ENCODE measurements around the gene IFRD1. TPM values are rescaled to one million over a fixed set of nuclear protein-coding genes. Genes with fewer than 3 reads are reported as not detected.

Gene IFRD1
- total and polyA plus RNA-seq, 2 experiments from 2014 or later, result 30.8 to 43.3 TPM

- DNase-seq (ENCODE audit: low read depth in 1 of 2, low spot score in 1 of 2), result no peak
- no peaks in the 10 kb centered on the region for H3K9me3 ChIP-seq (ENCODE audit: low read depth)
- no peaks in the 10 kb centered on the region for H3K36me3 ChIP-seq
- TF ChIP-seq, protein P1, sequence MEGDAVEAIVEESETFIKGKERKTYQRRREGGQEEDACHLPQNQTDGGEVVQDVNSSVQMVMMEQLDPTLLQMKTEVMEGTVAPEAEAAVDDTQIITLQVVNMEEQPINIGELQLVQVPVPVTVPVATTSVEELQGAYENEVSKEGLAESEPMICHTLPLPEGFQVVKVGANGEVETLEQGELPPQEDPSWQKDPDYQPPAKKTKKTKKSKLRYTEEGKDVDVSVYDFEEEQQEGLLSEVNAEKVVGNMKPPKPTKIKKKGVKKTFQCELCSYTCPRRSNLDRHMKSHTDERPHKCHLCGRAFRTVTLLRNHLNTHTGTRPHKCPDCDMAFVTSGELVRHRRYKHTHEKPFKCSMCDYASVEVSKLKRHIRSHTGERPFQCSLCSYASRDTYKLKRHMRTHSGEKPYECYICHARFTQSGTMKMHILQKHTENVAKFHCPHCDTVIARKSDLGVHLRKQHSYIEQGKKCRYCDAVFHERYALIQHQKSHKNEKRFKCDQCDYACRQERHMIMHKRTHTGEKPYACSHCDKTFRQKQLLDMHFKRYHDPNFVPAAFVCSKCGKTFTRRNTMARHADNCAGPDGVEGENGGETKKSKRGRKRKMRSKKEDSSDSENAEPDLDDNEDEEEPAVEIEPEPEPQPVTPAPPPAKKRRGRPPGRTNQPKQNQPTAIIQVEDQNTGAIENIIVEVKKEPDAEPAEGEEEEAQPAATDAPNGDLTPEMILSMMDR (IDR thresholded peaks at IDR 0.05; ENCODE audit: low read depth, low read length), result peak; percentile 8
- no peak overlapping the region for H3K27ac ChIP-seq
- no peaks in the 10 kb centered on the region for H3K27me3 ChIP-seq
- H3K4me3 ChIP-seq, result no peak overlapping the region
- H3K4me1 ChIP-seq (ENCODE audit: low read depth), result peaks cover 19% of the 10 kb centered on the region
Measured at GRCh38 chr7:112500619-112501018, 50.4 kb downstream of the IFRD1 start.

- Histone ChIP-seq H3K27ac (no peak overlapping the region), H3K36me3 (no peaks in the 10 kb centered on the region), H3K27me3 (no peaks in the 10 kb centered on the region), H3K9me3 (ENCODE audit: low read depth) (no peaks in the 10 kb centered on the region), H3K4me1 (ENCODE audit: low read depth) (peaks cover 19% of the 10 kb centered on the region), H3K4me3 (no peak overlapping the region)
- TF ChIP-seq, protein P1 (IDR thresholded peaks at IDR 0.05; ENCODE audit: low read depth, low read length), result no peak
- no peak for DNase-seq (ENCODE audit: low read depth in 1 of 2, low spot score in 1 of 2)
Measured at GRCh38 chr7:112501801-112502503, 51.7 kb downstream of the IFRD1 start.

GRCh38 chr7:112502700-112503099, 52.4 kb downstream of the IFRD1 start:
- Histone ChIP-seq H3K27me3 (no peaks in the 10 kb centered on the region), H3K9me3 (ENCODE audit: low read depth) (no peaks in the 10 kb centered on the region), H3K36me3 (no peaks in the 10 kb centered on the region), H3K4me3 (no peak overlapping the region), H3K27ac (no peak overlapping the region), H3K4me1 (ENCODE audit: low read depth) (peaks cover 17% of the 10 kb centered on the region)
- DNase-seq (ENCODE audit: low read depth in 1 of 2, low spot score in 1 of 2), result peak in 1 of 2 donors; percentile 20
- TF ChIP-seq, protein P1 (IDR thresholded peaks at IDR 0.05; ENCODE audit: low read depth, low read length), result no peak

DNA sequence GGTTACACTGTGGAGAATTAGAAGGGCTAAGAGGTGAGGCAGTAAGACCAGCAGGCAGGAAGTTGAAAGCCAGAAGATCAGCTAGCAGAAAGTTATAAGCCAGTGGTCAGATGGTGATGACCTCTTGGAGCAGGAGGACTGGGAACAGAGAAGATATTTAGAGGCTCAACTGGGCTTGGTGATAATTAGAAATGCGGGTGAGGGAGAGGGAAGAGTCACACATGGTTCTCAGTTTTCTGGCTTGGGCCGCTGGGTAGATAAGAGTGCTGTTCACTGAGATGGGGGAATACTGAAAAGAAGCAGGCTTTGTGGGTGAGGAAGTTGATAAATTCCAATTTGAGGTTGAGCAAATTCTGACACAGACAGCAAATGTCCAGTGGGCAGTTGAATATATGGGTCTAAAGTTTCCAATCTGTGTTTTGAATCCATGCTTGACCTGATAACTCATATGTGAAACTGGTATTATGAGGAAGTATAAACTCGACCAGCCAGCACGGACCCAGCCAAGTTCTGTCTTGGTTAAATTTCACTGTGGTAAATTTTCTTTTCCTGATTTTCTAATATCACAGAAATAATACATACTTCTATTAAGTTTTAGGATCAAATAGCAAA, 53.2 kb downstream of the IFRD1 start:
- Histone ChIP-seq H3K4me3 (no peak overlapping the region), H3K4me1 (ENCODE audit: low read depth) (peaks cover 14% of the 10 kb centered on the region), H3K9me3 (ENCODE audit: low read depth) (no peaks in the 10 kb centered on the region), H3K36me3 (no peaks in the 10 kb centered on the region), H3K27ac (no peak overlapping the region), H3K27me3 (no peaks in the 10 kb centered on the region)
- DNase-seq (ENCODE audit: low read depth in 1 of 2, low spot score in 1 of 2), result no peak
- TF ChIP-seq, protein P1 (IDR thresholded peaks at IDR 0.05; ENCODE audit: low read depth, low read length), result no peak

DNA sequence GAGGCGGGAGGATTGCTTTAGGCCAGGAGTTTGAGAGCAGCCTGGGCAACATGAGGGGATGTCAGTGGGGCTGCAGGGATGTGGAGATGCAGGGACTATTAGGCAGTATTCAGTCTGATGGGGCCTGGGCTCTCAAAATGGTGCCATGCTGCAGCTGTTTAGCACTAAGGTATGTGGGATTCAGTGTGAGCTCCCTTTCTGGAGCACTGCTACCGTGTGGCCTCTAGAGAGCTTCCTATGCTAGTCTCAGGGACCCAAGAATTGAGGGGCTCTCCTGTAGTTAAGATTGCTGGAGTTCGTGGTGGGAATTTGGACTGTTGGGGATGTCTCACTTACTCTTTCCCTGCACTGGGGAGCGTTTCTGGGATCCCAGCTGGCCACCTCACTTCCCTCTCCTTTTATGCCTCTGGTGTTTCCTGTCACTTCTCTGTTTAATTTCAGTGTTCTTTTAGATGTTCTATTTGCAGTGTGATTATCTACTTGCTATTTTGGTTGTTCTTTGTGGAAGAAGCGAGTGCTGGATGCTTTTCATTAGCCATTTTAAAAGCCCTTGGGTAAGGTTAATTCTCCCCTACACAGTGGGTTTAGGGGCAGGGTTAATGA, 53.9 kb downstream of the IFRD1 start:
- DNase-seq (ENCODE audit: low read depth in 1 of 2, low spot score in 1 of 2), result no peak
- Histone ChIP-seq H3K4me3 (no peak overlapping the region), H3K27ac (no peak overlapping the region), H3K4me1 (ENCODE audit: low read depth) (peaks cover 14% of the 10 kb centered on the region), H3K9me3 (ENCODE audit: low read depth) (no peaks in the 10 kb centered on the region), H3K27me3 (no peaks in the 10 kb centered on the region), H3K36me3 (no peaks in the 10 kb centered on the region)
- TF ChIP-seq, protein P1 (IDR thresholded peaks at IDR 0.05; ENCODE audit: low read depth, low read length), result no peak
